Psoas muscle (tissue), 8 donors: ENCODE data around the gene TOP1. TPM values are rescaled to one million over a fixed set of nuclear protein-coding genes. Genes with fewer than 3 reads are reported as not detected.
A peak's percentile ranks its signal among the peaks of the same experiment; 100 is the strongest.

Source experiments
- ATAC-seq, 4 donors: fragments of 200-7000 bp; cut with Tn5 transposase; one replicate each; pipeline ENCODE4 v1.9.1; 2020; ENCODE audit warnings: moderate library complexity in 3 of 4, mild to moderate bottlenecking in 2 of 4
- DNase-seq, 2 donors: peaks; one replicate each; pipeline ENCODE4 v3.0.0-alpha.2; 2020
- H3K27ac ChIP-seq: fragments of 200-600 bp; one replicate; pipeline ENCODE4 v1.8.0; 2022
- H3K27me3 ChIP-seq, 3 donors: fragments of 200-600 bp in 1 of 3; one replicate each; pipeline versions ENCODE4 v1.6.1 to v1.8.0; 2013 to 2022; ENCODE audit warnings: low read length in 2 of 3, mild to moderate bottlenecking in 2 of 3, moderate library complexity in 1 of 3; ENCODE audit not compliant: insufficient read depth in 3 of 3
- H3K36me3 ChIP-seq, 2 donors: fragments of 200-600 bp in 1 of 2; one replicate each; pipeline versions ENCODE4 v1.6.1 to v1.8.0; 2013 to 2022; ENCODE audit warnings: low read depth in 1 of 2, mild to moderate bottlenecking in 1 of 2, moderate library complexity in 1 of 2; ENCODE audit not compliant: insufficient read depth in 1 of 2
- H3K4me1 ChIP-seq: fragments of 200-600 bp; one replicate; pipeline ENCODE4 v1.8.0; 2022
- H3K4me3 ChIP-seq: fragments of 200-600 bp; one replicate; pipeline ENCODE4 v1.8.0; 2022; ENCODE audit warnings: mild to moderate bottlenecking
- H3K9me3 ChIP-seq: fragments of 200-600 bp; one replicate; pipeline ENCODE4 v1.8.0; 2022
- WGBS, 3 donors: extraction: QIAGEN DNeasy Blood & Tissue Kit; methylation state at CpG; one replicate each; pipeline versions ENCODE4 v1.1.6 to v1.1.7; 2013; 5-methylcytosine and 5-hydroxymethylcytosine counted together
- intact Hi-C, 2 donors: fragments of 100-400 bp; cut with DNase I; formaldehyde crosslinking; loops; one replicate each; pipeline versions ENCODE4 v1.11.0 to v1.14.2; 2022
- polyA plus RNA-seq, 3 donors: library from polyadenylated mRNA; stranded (reverse); fragments of 200-250 nt; gene quantifications; one replicate each; pipeline ENCODE4 v1.2.3, GENCODE V29; 2013
- total RNA-seq, 4 donors: library from RNA; stranded (reverse); fragmentation: NEBNext Ultra II Directional in 2 of 4; extraction: Animal tissue kit (Norgen Biotek cat#: 25700) in 2 of 4; gene quantifications; one replicate each; pipeline versions ENCODE4 v1.2.1 to v1.2.4, GENCODE V29; 2021 to 2023
- TF ChIP-seq, protein P1 (sequence below): fragments of 200-600 bp; IDR thresholded peaks from one replicate; pipeline ENCODE4 v1.8.0; 2022; ENCODE audit warnings: antibody characterized with exemption
- donor health status: healthy with polysubstance abuse.
- donor health status: DM: no; HTN: no; CAD: no; lungs with moderate emphysema.
- donor health status: Bipolar disorder and iron deficiency.
- donor health status: healthy.
- donor health status: DM: yes; HTN: yes; CAD: no.
- donor health status: DM: no; HTN: no; CAD: no.
- donor health status: DM: no; HTN: no; CAD: no.
- donor health status: DM: yes; HTN: yes; CAD: no.

TOP1 gene
- total and polyA plus RNA-seq, 7 donors, result 10.6 to 30.7 (median 22.2) TPM

DNA sequence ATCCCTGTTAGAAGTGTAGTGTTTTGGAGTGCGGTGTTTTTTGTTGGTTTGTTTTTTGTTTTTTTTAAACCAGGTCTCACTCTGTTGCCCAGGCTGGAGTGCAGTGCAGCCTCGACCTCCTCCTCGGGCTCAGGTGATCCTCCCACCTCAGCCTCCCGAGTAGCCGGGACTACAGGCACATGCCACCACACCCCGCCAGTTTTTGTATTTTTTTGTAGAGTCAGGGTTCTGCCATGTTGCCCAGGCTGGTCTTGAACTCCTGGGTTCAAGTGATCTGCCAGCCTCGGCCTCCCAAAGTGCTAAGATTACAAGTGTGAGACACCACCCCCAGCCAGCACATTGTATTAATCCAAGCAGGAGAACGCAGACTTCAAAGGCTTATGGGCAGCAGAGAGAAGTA, 1.3 kb upstream of the TOP1 start:
- no peaks in the 10 kb centered on the region for H3K9me3 ChIP-seq
- H3K27me3 ChIP-seq, result no peaks in the 10 kb centered on the region
- 84 to 91% (median 89%) methylated on average over 8 of the region's 8 CpGs for WGBS, 3 donors
- H3K27ac ChIP-seq, result no peak overlapping the region
- TF ChIP-seq, protein P1, sequence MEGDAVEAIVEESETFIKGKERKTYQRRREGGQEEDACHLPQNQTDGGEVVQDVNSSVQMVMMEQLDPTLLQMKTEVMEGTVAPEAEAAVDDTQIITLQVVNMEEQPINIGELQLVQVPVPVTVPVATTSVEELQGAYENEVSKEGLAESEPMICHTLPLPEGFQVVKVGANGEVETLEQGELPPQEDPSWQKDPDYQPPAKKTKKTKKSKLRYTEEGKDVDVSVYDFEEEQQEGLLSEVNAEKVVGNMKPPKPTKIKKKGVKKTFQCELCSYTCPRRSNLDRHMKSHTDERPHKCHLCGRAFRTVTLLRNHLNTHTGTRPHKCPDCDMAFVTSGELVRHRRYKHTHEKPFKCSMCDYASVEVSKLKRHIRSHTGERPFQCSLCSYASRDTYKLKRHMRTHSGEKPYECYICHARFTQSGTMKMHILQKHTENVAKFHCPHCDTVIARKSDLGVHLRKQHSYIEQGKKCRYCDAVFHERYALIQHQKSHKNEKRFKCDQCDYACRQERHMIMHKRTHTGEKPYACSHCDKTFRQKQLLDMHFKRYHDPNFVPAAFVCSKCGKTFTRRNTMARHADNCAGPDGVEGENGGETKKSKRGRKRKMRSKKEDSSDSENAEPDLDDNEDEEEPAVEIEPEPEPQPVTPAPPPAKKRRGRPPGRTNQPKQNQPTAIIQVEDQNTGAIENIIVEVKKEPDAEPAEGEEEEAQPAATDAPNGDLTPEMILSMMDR, result no peak
- ATAC-seq (no peak), DNase-seq (no peak)
- H3K4me3 ChIP-seq, result no peak overlapping the region
- H3K36me3 ChIP-seq, result no peaks in the 10 kb centered on the region
- intact Hi-C loops, result no loop called here
- peaks cover 26% of the 10 kb centered on the region for H3K4me1 ChIP-seq

GRCh38 chr20:41027872-41028358, 707 bp upstream of the TOP1 start:
- no peak for ATAC-seq
- no peaks in the 10 kb centered on the region for H3K27me3 ChIP-seq
- intact Hi-C loops, result loop anchor here in 1 of 2 donors (2.0 kb wide), 2 partner anchors 21 to 23 kb away; no protein-coding TSS in a partner anchor
- H3K27ac ChIP-seq, result peak overlapping the region; percentile 96
- H3K36me3 ChIP-seq, result no peaks in the 10 kb centered on the region
- TF ChIP-seq, protein P1, result no peak
- no peak for DNase-seq
- H3K9me3 ChIP-seq, result no peaks in the 10 kb centered on the region
- WGBS, 3 donors, result 24 to 26% (median 26%) methylated on average over 10 of the region's 10 CpGs
- H3K4me1 ChIP-seq, result peaks cover 30% of the 10 kb centered on the region
- H3K4me3 ChIP-seq, result peak overlapping the region; percentile 97

DNA sequence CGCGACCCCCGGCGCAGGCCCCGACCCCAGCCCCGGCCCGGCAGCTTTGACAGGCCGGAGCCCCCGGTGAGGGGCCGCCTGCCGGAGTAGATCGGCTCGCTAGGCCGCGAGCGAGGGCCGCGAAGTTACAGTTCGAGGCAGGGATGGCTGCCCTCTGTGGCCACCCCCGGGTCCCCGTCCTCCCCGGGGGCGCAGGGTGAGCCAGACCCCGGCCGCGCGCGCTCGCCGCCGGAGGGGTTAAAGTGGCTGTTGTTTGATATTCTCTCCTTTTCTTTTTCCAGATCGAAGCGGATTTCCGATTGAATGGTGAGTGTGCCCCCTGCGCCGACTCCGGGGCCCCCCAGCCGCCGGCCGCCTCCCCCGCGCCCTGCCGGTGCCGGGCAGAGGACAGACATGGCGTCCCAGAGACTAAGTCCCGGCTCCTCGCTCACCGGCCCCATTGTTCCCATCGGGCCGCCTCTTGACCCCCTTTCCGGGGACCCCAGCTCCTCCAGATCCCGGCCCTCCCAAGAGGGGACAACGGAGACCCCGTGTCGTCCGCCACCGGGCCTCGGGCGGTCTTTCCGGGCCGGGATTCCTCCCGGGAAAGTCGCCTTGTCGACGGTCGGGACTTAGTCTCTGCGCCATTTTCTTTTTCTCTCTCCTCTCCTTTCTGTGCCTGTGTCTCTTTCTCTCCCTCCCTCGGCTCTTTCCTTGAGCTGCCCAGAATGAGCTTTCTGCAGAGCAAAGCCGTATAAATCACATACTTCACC, 704 bp downstream of the TOP1 start:
- Histone ChIP-seq H3K4me3 (peak overlapping the region; percentile 97), H3K4me1 (peaks cover 44% of the 10 kb centered on the region), H3K36me3 (no peaks in the 10 kb centered on the region), H3K9me3 (no peaks in the 10 kb centered on the region), H3K27me3 (no peaks in the 10 kb centered on the region), H3K27ac (peak overlapping the region; percentile 96)
- DNase-seq (peak; percentile 34 to 61), ATAC-seq (peak; percentile 8 to 52 (median 32))
- intact Hi-C loops, result loop anchor here in 1 of 2 donors (2.0 kb wide), 2 partner anchors 19 to 25 kb away; no protein-coding TSS in a partner anchor
- TF ChIP-seq, protein P1, result no peak
- 0 to 1% (median 1%) methylated on average over 63 to 69 of the region's 69 CpGs for WGBS, 3 donors

GRCh38 chr20:41030061-41030460, 1.4 kb downstream of the TOP1 start:
- TF ChIP-seq, protein P1, result no peak
- ATAC-seq (no peak), DNase-seq (no peak)
- Histone ChIP-seq H3K27me3 (no peaks in the 10 kb centered on the region), H3K4me1 (peaks cover 51% of the 10 kb centered on the region), H3K27ac (peak overlapping the region; percentile 96), H3K36me3 (no peaks in the 10 kb centered on the region), H3K9me3 (no peaks in the 10 kb centered on the region), H3K4me3 (peak overlapping the region; percentile 97)
- WGBS, 3 donors, result 18 to 24% (median 20%) methylated on average over 6 of the region's 6 CpGs
- intact Hi-C loops, result loop anchor here in 1 of 2 donors (5.0 kb wide), 1 partner anchor 42 kb away; no protein-coding TSS in a partner anchor
